DOHH2 (cell line): ENCODE measurements around the gene BAIAP2L1.
"Not testable (repeated sequence)": the region's sequence is repeated elsewhere in the genome, so short reads cannot be mapped to it uniquely, and the experiment has no call there.

Experiments used
- CTCF ChIP-seq: fragments of 200-600 bp; sonication (generic); IDR thresholded peaks from one replicate; pipeline ENCODE4 v1.5.1; 2014; ENCODE audit warnings: antibody characterized with exemption, mild to moderate bottlenecking, low read depth, low read length; ENCODE audit not compliant: poor library complexity, severe bottlenecking
- EZH2phosphoT487 ChIP-seq: fragments of 200-600 bp; sonication (generic); IDR thresholded peaks from 2 replicates; pipeline ENCODE4 v1.6.1; 2017; ENCODE audit warnings: borderline replicate concordance, mild to moderate bottlenecking, antibody characterized with exemption, low read length, moderate library complexity, mixed read lengths

DNA sequence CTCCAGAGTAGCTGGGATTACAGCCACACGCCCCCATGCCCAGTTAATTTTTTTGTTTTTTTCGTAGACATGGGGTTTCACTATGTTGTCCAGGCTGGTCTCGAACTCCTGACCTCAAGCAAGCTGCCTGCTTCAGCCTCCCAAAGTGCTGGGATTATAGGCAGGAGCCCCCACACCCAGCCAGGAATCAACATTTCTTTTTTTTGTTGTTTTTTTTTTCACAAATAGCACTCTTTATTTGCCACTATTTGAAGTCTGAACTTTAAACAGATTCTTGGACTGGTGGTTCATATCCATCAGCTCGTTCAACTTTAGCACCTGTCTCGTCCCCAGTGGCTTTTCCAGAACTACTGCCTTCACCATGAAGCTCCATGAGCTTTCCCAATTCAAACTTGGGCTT, 15.4 kb downstream of the BAIAP2L1 start:
- TF ChIP-seq EZH2phosphoT487, CTCF: not testable (repeated sequence)
